ENCODE data around the gene CDH20. TPM values are rescaled to one million over a fixed set of nuclear protein-coding genes. Genes with fewer than 3 reads are reported as not detected.

The CDH20 gene
- total RNA-seq, 4 donors from 2014 or later = 5.9 TPM; not detected in 3

- Histone ChIP-seq H3K27ac (no peak overlapping the region), H3K4me3 (no peak overlapping the region), H3K9me3 (no peaks in the 10 kb centered on the region), H3K4me1 (peaks cover 0 to 10% of the 10 kb centered on the region in 2 donors), H3K36me3 (no peaks in the 10 kb centered on the region), H3K27me3 (no peaks in the 10 kb centered on the region)
- no peak for DNase-seq
- TF ChIP-seq CTCF (IDR thresholded peaks at IDR 0.05) = no peak
- no peak for TF ChIP-seq POLR2A (IDR thresholded peaks at IDR 0.05)
- intact Hi-C loops (cut with DNase I; ENCODE audit: low total_unique reads) = no loop called here
Measured at GRCh38 chr18:61542596-61542995, 209.4 kb downstream of the CDH20 start.

- Histone ChIP-seq H3K4me1 (peaks cover 0 to 10% of the 10 kb centered on the region in 2 donors), H3K9me3 (no peaks in the 10 kb centered on the region), H3K4me3 (no peak overlapping the region), H3K27me3 (no peaks in the 10 kb centered on the region), H3K36me3 (no peaks in the 10 kb centered on the region), H3K27ac (no peak overlapping the region)
- intact Hi-C loops (cut with DNase I; ENCODE audit: low total_unique reads) = no loop called here
- DNase-seq = no peak
- TF ChIP-seq CTCF (IDR thresholded peaks at IDR 0.05) (no peak), POLR2A (IDR thresholded peaks at IDR 0.05) (no peak)
Measured at GRCh38 chr18:61543518-61543917, 210.3 kb downstream of the CDH20 start.

- intact Hi-C loops (cut with DNase I; ENCODE audit: low total_unique reads) = no loop called here
Measured at GRCh38 chr18:61544178-61544577, 210.9 kb downstream of the CDH20 start.

DNA sequence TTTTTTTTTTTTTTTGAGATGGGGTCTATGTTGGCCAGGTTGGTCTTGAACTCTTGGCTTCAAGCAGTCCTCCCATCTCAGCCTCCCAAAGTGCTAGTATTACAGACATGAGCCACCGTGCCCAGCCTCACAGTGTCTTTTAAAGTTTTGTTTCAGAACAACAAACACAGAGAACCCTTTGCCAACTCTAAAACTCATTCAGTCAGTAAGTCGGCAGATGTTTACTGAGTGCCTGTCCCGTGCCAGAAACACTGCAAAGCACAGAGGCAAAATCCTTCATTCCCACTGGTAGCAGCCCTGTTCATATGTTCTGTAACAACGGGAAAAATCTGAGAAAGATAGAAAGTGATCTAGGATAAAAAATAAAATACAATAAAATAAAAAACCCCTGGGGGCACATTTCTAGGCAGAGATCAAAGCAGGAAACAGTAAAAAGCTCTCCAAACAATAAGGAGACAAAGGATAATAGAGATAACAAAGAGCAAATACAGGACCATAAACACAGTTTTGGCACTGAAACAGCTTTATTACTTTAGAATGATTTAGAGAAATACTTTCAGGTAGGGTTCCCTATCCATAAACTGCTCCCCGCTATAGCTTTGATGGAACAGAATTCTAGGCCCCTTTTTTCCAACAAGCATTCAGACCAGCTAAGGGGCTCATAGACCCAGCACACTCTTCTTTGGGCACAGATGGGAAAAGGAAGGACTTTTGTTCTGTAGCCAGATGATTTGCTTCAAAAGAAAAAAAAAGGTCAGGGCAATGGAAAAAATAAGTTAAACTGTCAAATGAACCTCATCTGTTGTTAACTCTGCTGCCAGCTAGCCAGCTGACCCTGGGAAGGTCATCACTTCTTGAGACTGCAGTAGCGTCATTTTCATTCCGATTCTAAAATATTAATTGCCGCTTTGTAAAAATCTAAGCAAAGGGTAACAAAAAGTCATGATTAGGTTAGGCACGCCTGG lies 212.3 kb downstream of the CDH20 start:
- Histone ChIP-seq H3K27me3 (no peaks in the 10 kb centered on the region), H3K27ac (peak overlapping the region; percentile 26 to 55), H3K36me3 (no peaks in the 10 kb centered on the region), H3K9me3 (no peaks in the 10 kb centered on the region), H3K4me3 (no peak overlapping the region), H3K4me1 (peaks cover 0 to 10% of the 10 kb centered on the region in 2 donors)
- intact Hi-C loops (cut with DNase I; ENCODE audit: low total_unique reads) = no loop called here
- TF ChIP-seq POLR2A (IDR thresholded peaks at IDR 0.05) (no peak), CTCF (IDR thresholded peaks at IDR 0.05) (no peak)
- DNase-seq = no peak

More at GRCh38 chr18:61544178-61544577, 210.9 kb downstream of the CDH20 start:
- H3K36me3 ChIP-seq = no peaks in the 10 kb centered on the region
- H3K4me1 ChIP-seq = peaks cover 0 to 10% of the 10 kb centered on the region in 2 donors
- H3K4me3 ChIP-seq = no peak overlapping the region
- H3K9me3 ChIP-seq = no peaks in the 10 kb centered on the region
- H3K27me3 ChIP-seq = no peaks in the 10 kb centered on the region
- TF ChIP-seq CTCF (IDR thresholded peaks at IDR 0.05) = no peak
- TF ChIP-seq POLR2A (IDR thresholded peaks at IDR 0.05) = no peak
- H3K27ac ChIP-seq = no peak overlapping the region
- no peak for DNase-seq

- intact Hi-C loops (cut with DNase I; ENCODE audit: low total_unique reads) = no loop called here
- TF ChIP-seq CTCF (IDR thresholded peaks at IDR 0.05) (no peak), POLR2A (IDR thresholded peaks at IDR 0.05) (no peak)
- DNase-seq = no peak
Measured at GRCh38 chr18:61546590-61546989, 213.4 kb downstream of the CDH20 start.

More at GRCh38 chr18:61546590-61546989, 213.4 kb downstream of the CDH20 start:
- Histone ChIP-seq H3K36me3 (no peaks in the 10 kb centered on the region), H3K27ac (peak overlapping the region in 1 of 2 donors; percentile 55), H3K4me1 (peaks cover 0 to 10% of the 10 kb centered on the region in 2 donors), H3K27me3 (no peaks in the 10 kb centered on the region), H3K9me3 (no peaks in the 10 kb centered on the region), H3K4me3 (no peak overlapping the region)

All from uterus (tissue), 4 donors.